Brain microvascular endothelial cell (primary cell): ENCODE data around the gene CACNA2D2.

Source experiments
- DNase-seq: peaks from one replicate; pipeline ENCODE4 v3.0.0-alpha.2; 2020
- H3K27ac ChIP-seq: fragments of 250-450 bp; sonication (Bioruptor Pico); 2 replicates; pipeline ENCODE4 v1.5.1; 2020; ENCODE audit warnings: mild to moderate bottlenecking, moderate library complexity
- H3K27me3 ChIP-seq: fragments of 250-450 bp; sonication (Bioruptor Pico); replicated peaks from 2 replicates; pipeline ENCODE4 v1.5.1; 2020; ENCODE audit warnings: mild to moderate bottlenecking
- H3K36me3 ChIP-seq: fragments of 250-450 bp; sonication (Bioruptor Pico); replicated peaks from 2 replicates; pipeline ENCODE4 v1.5.1; 2020; ENCODE audit warnings: mild to moderate bottlenecking
- H3K4me3 ChIP-seq: 2 replicates; pipeline ENCODE4 v1.5.1; 2011; ENCODE audit warnings: low read depth, mild to moderate bottlenecking, control low read depth, low read length, moderate library complexity
- CTCF ChIP-seq: IDR thresholded peaks from 2 replicates; pipeline ENCODE4 v1.5.1; 2011; ENCODE audit warnings: low read depth, mild to moderate bottlenecking, moderate library complexity, low read length, control low read depth, inconsistent platforms; ENCODE audit errors: missing control alignments
- in situ Hi-C: cut with HindIII; loops from 2 replicates; pipeline ENCODE4 v1.10.0; 2017; ENCODE audit warnings: low sequenced_read_pairs, low pct_ligation_motif_present

CACNA2D2 gene

DNA sequence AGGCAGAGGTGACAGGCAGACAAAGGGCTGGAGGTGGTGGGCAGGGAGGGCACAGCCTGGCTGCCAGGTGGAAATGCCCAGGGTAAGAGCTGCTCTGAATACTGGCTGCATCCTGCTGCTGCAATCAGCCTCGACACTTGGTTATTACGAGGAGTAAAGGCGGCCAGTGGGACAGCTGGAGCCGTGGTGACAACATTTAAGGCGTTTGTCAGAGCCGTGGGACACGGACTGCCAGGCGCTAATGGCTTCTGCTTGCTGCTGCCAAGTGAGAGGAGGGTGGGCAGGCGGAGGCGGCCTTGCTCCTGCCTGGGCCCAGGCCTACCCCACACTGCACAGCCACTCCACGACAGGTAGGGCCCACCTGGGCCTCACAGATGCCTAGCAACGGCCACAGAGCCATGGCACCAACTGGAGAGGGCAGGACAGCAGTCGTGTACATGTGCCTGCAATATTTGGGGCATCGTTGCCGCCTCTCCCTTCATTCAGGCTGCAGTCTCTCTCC lies 94.9 kb downstream of the CACNA2D2 start:
- Histone ChIP-seq H3K4me3 (no peak overlapping the region), H3K36me3 (no peaks in the 10 kb centered on the region), H3K27ac (no peak overlapping the region), H3K27me3 (no peaks in the 10 kb centered on the region)
- in situ Hi-C loops, result no loop called here
- no peak for DNase-seq
- TF ChIP-seq CTCF, result no peak

- H3K4me3 ChIP-seq, result no peak overlapping the region
- no peak for TF ChIP-seq CTCF
- no peak overlapping the region for H3K27ac ChIP-seq
- in situ Hi-C loops, result no loop called here
- no peaks in the 10 kb centered on the region for H3K27me3 ChIP-seq
- H3K36me3 ChIP-seq, result no peaks in the 10 kb centered on the region
- DNase-seq, result no peak
These were observed 96.9 kb downstream of the CACNA2D2 start for GRCh38 chr3:50406487-50406886.

DNA sequence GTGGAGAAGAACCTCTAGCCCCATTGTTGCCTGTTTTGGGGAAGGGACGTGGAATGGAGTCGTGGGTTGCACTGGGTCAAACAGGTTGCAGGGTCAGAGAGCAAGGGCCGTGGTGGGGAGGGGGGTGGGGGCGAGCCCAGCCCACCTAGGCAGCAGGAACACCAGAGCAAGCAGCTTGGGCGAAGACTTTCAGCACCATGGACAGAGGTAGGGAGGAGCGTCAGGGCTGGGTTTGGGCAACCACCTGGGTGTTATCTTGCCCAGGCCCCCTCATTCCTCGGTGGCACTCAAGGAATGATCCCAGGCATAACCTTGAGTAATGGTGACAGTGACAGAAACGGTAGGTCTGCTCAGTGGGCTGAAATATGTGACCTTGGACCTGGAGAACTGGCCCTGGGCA lies 98.2 kb downstream of the CACNA2D2 start:
- TF ChIP-seq CTCF, result no peak
- DNase-seq, result no peak
- no peak overlapping the region for H3K4me3 ChIP-seq
- H3K27me3 ChIP-seq, result no peaks in the 10 kb centered on the region
- no peak overlapping the region for H3K27ac ChIP-seq
- no peaks in the 10 kb centered on the region for H3K36me3 ChIP-seq
- in situ Hi-C loops, result no loop called here

DNA sequence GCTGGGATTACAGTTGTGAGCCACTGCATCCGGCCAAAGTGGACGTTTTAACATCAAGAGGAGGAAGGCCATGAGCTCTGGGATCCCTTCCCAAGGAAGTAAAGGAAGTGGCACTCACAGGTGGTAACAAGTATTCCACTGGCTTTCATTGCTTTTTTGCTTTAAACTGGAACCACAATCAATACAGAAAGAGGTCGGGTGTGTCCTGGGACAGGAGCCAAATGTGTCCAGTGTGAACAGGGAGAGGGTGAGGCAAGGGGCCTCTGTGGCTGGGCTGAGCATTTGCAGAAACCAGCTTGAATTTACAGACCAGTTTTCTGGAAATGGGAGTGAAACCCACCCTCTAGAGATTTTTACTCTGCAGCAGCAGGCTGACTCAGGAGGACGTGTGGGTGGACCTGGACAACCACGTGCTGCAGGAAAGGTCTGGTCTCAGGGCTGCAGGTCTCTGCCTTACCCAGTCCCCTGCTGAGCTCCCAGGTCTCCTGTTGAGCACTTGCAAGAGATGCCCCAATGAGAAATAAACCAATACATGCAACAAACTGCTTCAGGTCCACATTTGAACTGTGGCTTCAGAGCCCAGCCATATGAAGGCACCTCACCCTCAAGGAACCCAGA lies 101.3 kb downstream of the CACNA2D2 start:
- DNase-seq, result no peak
- H3K36me3 ChIP-seq, result no peaks in the 10 kb centered on the region
- no peak overlapping the region for H3K4me3 ChIP-seq
- no peak for TF ChIP-seq CTCF
- in situ Hi-C loops, result no loop called here
- no peak overlapping the region for H3K27ac ChIP-seq
- H3K27me3 ChIP-seq, result no peaks in the 10 kb centered on the region

DNA sequence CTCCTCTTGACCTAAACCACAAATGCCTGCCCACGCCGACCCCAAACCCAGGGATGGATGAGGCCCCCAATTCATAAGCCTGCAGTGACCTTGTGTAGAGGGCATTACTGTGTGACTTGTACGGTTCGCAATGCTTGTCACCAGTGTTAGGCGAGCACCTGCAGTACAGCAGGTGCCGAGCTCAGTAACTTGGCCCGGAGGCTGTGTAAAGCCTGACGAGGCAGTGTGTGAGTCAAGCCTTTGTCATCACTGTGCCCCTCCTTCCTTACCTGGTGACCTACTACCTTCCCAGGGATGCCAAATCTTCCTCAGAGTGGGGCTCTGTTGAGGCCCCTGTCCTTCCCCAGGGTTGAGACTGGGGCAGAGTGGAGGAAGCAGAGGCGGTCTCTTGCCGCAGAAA lies 106.9 kb downstream of the CACNA2D2 start:
- in situ Hi-C loops, result no loop called here

More for the DNA sequence above, 106.9 kb downstream of the CACNA2D2 start:
- Histone ChIP-seq H3K36me3 (no peaks in the 10 kb centered on the region), H3K27ac (no peak overlapping the region), H3K27me3 (no peaks in the 10 kb centered on the region), H3K4me3 (no peak overlapping the region)
- no peak for TF ChIP-seq CTCF
- DNase-seq, result no peak
